ENCODE measurements around the gene ANKRA2. TPM values are rescaled to one million over a fixed set of nuclear protein-coding genes. Genes with fewer than 3 reads are reported as not detected.

Gene ANKRA2
- total RNA-seq, 1 donor from 2014 or later, result 12.9 TPM

DNA sequence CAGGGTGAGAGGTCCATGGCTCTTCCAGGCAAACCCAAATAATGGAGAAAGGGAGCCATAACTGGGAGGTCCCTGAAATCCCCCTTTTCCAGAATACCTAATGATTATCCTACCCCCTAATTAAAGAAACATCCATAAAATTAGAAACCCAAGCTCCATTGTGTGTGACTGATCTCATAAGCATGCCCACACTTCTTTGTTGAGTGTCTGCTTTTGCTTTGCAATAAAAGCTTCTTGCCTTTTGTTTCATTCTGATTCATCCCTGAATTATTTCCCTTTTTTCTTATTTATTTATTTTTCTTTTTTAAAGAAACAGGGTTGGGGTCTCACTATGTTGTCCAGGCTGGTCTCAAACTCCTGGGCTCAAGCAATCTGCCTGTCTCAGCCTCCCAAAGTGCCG lies 34.1 kb downstream of the ANKRA2 start:
- TF ChIP-seq, protein P1, sequence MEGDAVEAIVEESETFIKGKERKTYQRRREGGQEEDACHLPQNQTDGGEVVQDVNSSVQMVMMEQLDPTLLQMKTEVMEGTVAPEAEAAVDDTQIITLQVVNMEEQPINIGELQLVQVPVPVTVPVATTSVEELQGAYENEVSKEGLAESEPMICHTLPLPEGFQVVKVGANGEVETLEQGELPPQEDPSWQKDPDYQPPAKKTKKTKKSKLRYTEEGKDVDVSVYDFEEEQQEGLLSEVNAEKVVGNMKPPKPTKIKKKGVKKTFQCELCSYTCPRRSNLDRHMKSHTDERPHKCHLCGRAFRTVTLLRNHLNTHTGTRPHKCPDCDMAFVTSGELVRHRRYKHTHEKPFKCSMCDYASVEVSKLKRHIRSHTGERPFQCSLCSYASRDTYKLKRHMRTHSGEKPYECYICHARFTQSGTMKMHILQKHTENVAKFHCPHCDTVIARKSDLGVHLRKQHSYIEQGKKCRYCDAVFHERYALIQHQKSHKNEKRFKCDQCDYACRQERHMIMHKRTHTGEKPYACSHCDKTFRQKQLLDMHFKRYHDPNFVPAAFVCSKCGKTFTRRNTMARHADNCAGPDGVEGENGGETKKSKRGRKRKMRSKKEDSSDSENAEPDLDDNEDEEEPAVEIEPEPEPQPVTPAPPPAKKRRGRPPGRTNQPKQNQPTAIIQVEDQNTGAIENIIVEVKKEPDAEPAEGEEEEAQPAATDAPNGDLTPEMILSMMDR (IDR thresholded peaks at IDR 0.05; ENCODE audit: unreplicated experiment), result no peak
- H3K27me3 Mint-ChIP-seq (ENCODE audit: unreplicated experiment), result no peaks in the 10 kb centered on the region
- no peak overlapping the region for H3K4me3 Mint-ChIP-seq (ENCODE audit: unreplicated experiment)
- H3K4me1 Mint-ChIP-seq (ENCODE audit: unreplicated experiment), result no peaks in the 10 kb centered on the region
- no peak overlapping the region for H3K27ac Mint-ChIP-seq (ENCODE audit: unreplicated experiment)
- H3K9me3 Mint-ChIP-seq (ENCODE audit: unreplicated experiment), result no peaks in the 10 kb centered on the region
- no peak for DNase-seq (ENCODE audit: low spot score)
- H3K36me3 Mint-ChIP-seq (ENCODE audit: low read depth, unreplicated experiment), result no peaks in the 10 kb centered on the region

- TF ChIP-seq, protein P1 (IDR thresholded peaks at IDR 0.05; ENCODE audit: unreplicated experiment), result no peak
- no peaks in the 10 kb centered on the region for H3K36me3 Mint-ChIP-seq (ENCODE audit: low read depth, unreplicated experiment)
- H3K4me3 Mint-ChIP-seq (ENCODE audit: unreplicated experiment), result no peak overlapping the region
- H3K27me3 Mint-ChIP-seq (ENCODE audit: unreplicated experiment), result no peaks in the 10 kb centered on the region
- DNase-seq (ENCODE audit: low spot score), result no peak
- no peaks in the 10 kb centered on the region for H3K4me1 Mint-ChIP-seq (ENCODE audit: unreplicated experiment)
- H3K27ac Mint-ChIP-seq (ENCODE audit: unreplicated experiment), result no peak overlapping the region
- no peaks in the 10 kb centered on the region for H3K9me3 Mint-ChIP-seq (ENCODE audit: unreplicated experiment)
These were observed 36.4 kb downstream of the ANKRA2 start for GRCh38 chr5:73529081-73529480.

DNA sequence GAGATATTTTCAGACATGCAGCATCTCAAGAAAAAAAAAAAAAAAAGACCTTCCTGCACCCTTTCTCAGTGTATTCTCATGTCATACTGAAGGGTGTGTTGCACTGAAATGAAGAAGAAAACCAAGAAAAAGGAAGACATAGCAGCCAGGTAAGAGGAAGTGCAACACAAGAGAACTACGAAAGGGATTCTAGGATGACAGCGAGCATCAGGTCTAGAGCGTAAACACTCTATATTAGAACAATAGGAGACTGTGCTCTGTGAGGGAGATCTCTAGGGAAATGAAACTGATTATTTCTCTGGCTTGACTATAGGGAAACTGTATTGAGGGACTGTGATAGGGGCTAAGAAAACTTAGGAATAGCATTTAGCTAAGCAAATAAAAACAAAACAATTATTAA lies 37.2 kb downstream of the ANKRA2 start:
- TF ChIP-seq, protein P1 (IDR thresholded peaks at IDR 0.05; ENCODE audit: unreplicated experiment), result no peak
- no peak for DNase-seq (ENCODE audit: low spot score)
- Mint-ChIP-seq H3K27ac (ENCODE audit: unreplicated experiment) (no peak overlapping the region), H3K36me3 (ENCODE audit: low read depth, unreplicated experiment) (no peaks in the 10 kb centered on the region), H3K27me3 (ENCODE audit: unreplicated experiment) (no peaks in the 10 kb centered on the region), H3K9me3 (ENCODE audit: unreplicated experiment) (no peaks in the 10 kb centered on the region), H3K4me3 (ENCODE audit: unreplicated experiment) (no peak overlapping the region), H3K4me1 (ENCODE audit: unreplicated experiment) (no peaks in the 10 kb centered on the region)

DNA sequence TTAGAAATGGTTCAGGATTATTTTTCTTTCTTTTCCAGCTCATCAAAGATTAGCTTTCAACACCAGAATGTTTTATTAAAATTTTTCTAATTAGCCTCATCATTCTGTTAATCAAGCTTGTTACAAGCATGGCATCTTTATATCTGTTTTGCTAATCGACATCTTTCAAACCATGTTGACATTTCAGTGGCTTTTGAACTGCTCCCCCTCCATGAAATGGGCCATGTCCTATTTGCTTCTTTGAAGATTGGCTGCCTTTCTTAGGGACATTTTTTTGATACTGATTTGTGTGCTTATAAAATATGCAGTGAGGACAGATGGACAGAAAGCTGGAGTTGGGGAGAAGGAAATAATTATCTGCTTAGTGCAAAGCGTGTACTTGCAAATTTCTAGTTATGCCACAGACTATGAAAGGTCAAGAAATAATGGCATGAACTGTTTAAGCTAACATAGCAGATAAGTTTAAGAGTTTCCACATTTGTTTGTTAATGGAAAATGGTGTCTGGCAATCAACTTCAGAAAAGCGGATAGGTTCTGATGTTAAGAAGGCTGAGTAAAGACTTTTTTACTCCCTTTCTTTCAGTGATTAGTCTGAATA lies 39.7 kb downstream of the ANKRA2 start:
- H3K36me3 Mint-ChIP-seq (ENCODE audit: low read depth, unreplicated experiment), result no peaks in the 10 kb centered on the region
- TF ChIP-seq, protein P1 (IDR thresholded peaks at IDR 0.05; ENCODE audit: unreplicated experiment), result no peak
- H3K27me3 Mint-ChIP-seq (ENCODE audit: unreplicated experiment), result no peaks in the 10 kb centered on the region
- no peak overlapping the region for H3K4me3 Mint-ChIP-seq (ENCODE audit: unreplicated experiment)
- H3K9me3 Mint-ChIP-seq (ENCODE audit: unreplicated experiment), result no peaks in the 10 kb centered on the region
- no peak overlapping the region for H3K27ac Mint-ChIP-seq (ENCODE audit: unreplicated experiment)
- no peak for DNase-seq (ENCODE audit: low spot score)
- H3K4me1 Mint-ChIP-seq (ENCODE audit: unreplicated experiment), result no peaks in the 10 kb centered on the region

DNA sequence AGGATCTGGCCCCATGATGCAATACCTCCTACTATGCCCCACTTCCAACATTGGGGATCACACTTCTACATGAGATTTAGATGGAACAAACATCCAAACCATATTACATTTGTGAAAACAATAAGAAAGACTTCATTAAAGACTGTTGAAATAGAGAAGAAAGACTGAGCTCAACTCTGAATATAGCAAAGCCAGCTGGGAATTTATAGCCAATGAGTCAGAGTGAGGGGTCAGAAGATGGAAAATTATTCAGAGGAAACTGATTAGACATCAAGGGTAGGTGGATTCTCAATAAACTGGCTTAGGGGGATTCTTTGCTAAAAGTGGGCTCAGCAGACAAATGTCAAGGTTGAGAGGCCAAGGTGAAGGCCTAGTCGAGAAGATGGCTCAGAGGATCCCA lies 41.6 kb downstream of the ANKRA2 start:
- H3K36me3 Mint-ChIP-seq (ENCODE audit: low read depth, unreplicated experiment), result no peaks in the 10 kb centered on the region
- H3K9me3 Mint-ChIP-seq (ENCODE audit: unreplicated experiment), result no peaks in the 10 kb centered on the region
- no peak for DNase-seq (ENCODE audit: low spot score)
- H3K4me3 Mint-ChIP-seq (ENCODE audit: unreplicated experiment), result no peak overlapping the region
- H3K27ac Mint-ChIP-seq (ENCODE audit: unreplicated experiment), result no peak overlapping the region
- H3K4me1 Mint-ChIP-seq (ENCODE audit: unreplicated experiment), result no peaks in the 10 kb centered on the region
- no peaks in the 10 kb centered on the region for H3K27me3 Mint-ChIP-seq (ENCODE audit: unreplicated experiment)
- TF ChIP-seq, protein P1 (IDR thresholded peaks at IDR 0.05; ENCODE audit: unreplicated experiment), result no peak

All from endothelial cell (in vitro differentiated cells).